SU-DHL-6 (cell line): ENCODE data around the gene CYYR1.

ENCODE experiments used
- CTCF ChIP-seq: fragments of 200-600 bp; sonication (generic); IDR thresholded peaks from one replicate; pipeline ENCODE4 v1.5.1; 2017; ENCODE audit warnings: antibody characterized with exemption, mild to moderate bottlenecking, low read length, moderate library complexity; ENCODE audit not compliant: insufficient read depth, poor library complexity, severe bottlenecking
- EZH2phosphoT487 ChIP-seq: fragments of 200-600 bp; sonication (generic), shearing (Covaris generic); conservative IDR thresholded peaks from 2 replicates; pipeline ENCODE4 v1.6.1; 2018; ENCODE audit warnings: mild to moderate bottlenecking, antibody characterized with exemption, low read length, moderate library complexity, mixed read lengths

DNA sequence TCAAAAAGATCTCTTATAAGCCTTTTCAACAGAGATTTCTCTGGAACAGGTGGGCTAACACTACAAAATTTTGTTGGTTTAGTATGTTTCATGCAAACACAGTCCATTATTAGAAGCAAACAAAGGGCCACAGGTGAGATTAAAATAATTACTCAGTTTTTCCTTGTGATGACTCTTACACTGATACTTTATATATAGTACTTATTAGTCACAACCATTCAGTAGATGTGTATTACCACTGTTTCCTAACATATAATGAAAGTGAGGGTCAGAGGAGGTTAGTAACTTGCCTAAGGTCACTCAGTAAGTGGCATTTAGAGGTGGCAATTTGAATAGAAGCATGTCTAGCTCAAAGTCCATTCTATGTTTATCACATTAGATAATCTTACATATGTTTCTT lies 44.2 kb downstream of the CYYR1 start:
- no peak for TF ChIP-seq CTCF
- no peak for TF ChIP-seq EZH2phosphoT487
